Thymus (tissue), 14 donors: ENCODE data around the gene RXRA. TPM values are rescaled to one million over a fixed set of nuclear protein-coding genes. Genes with fewer than 3 reads are reported as not detected.

Experiments
- DNase-seq, 9 donors: peaks; one replicate each; pipeline ENCODE4 v3.0.0-alpha.2; 2013; ENCODE audit warnings: low spot score in 9 of 9, low read depth in 6 of 9, missing footprints in 1 of 9
- H3K27ac ChIP-seq, 2 donors: one replicate each; pipeline ENCODE4 v1.5.1; 2013; ENCODE audit warnings: control low read depth in 1 of 2, low read depth in 1 of 2, low read length in 1 of 2, mild to moderate bottlenecking in 1 of 2, moderate library complexity in 1 of 2
- H3K27me3 ChIP-seq, 2 donors: one replicate each; pipeline ENCODE4 v1.5.1; 2013; ENCODE audit warnings: low read length in 1 of 2; ENCODE audit not compliant: control insufficient read depth in 2 of 2, insufficient read depth in 1 of 2
- H3K36me3 ChIP-seq, 2 donors: one replicate each; pipeline ENCODE4 v1.5.1; 2013; ENCODE audit warnings: low read length in 1 of 2, mild to moderate bottlenecking in 1 of 2, moderate library complexity in 1 of 2; ENCODE audit not compliant: control insufficient read depth in 2 of 2, insufficient read depth in 2 of 2
- H3K4me1 ChIP-seq, 2 donors: one replicate each; pipeline ENCODE4 v1.5.1; 2013; ENCODE audit warnings: low read length in 2 of 2; ENCODE audit not compliant: control insufficient read depth in 2 of 2, insufficient read depth in 2 of 2
- H3K4me3 ChIP-seq, 2 donors: one replicate each; pipeline ENCODE4 v1.5.1; 2013; ENCODE audit warnings: low read length in 2 of 2, control low read depth in 1 of 2, mild to moderate bottlenecking in 1 of 2
- H3K9me3 ChIP-seq, 2 donors: one replicate each; pipeline ENCODE4 v1.5.1; 2013; ENCODE audit warnings: low read length in 1 of 2, mild to moderate bottlenecking in 1 of 2; ENCODE audit not compliant: control insufficient read depth in 2 of 2, insufficient read depth in 1 of 2
- WGBS: extraction: QIAGEN DNeasy Blood & Tissue Kit; methylation state at CpG from one replicate; pipeline ENCODE4 v1.1.7; 2013; 5-methylcytosine and 5-hydroxymethylcytosine counted together
- long read RNA-seq, 10 donors: transcript quantifications; one replicate each; lab custom pipeline, GENCODE V29; 2026
- polyA plus RNA-seq: library from polyadenylated mRNA; stranded (reverse); fragments of 200-250 nt; gene quantifications from one replicate; pipeline ENCODE4 v1.2.3, GENCODE V29; 2013
- total RNA-seq: library from RNA; stranded (reverse); fragments of 120-200 nt; gene quantifications from one replicate; pipeline ENCODE4 v1.2.4, GENCODE V29; 2013
- donor health status: healthy.

Gene RXRA
- total RNA-seq (7.0 TPM), polyA plus RNA-seq (20.4 TPM)
- long read RNA-seq, donor 1 = 0 reads
- long read RNA-seq, donor 2 = 0 reads
- long read RNA-seq, donor 3, partial matches to known transcripts = 0 of 2 reads
- long read RNA-seq, donor 3, other reads (novel, unspliced or antisense) = 0 of 2 reads
- long read RNA-seq, donor 4, partial matches to known transcripts = 0 of 1 reads
- long read RNA-seq, donor 4, other reads (novel, unspliced or antisense) = 0 of 1 reads
- long read RNA-seq, donor 5, partial matches to known transcripts = 0 of 4 reads
- long read RNA-seq, donor 5, other reads (novel, unspliced or antisense) = 0 of 4 reads
- long read RNA-seq, donor 6 = 0 reads
- long read RNA-seq, donor 7, partial matches to known transcripts = 8 of 8 reads
- long read RNA-seq, donor 7, other reads (novel, unspliced or antisense) = 0 of 8 reads
- long read RNA-seq, donor 8, partial matches to known transcripts = 0 of 3 reads
- long read RNA-seq, donor 8, other reads (novel, unspliced or antisense) = 0 of 3 reads
- long read RNA-seq, donor 9, partial matches to known transcripts = 0 of 2 reads
- long read RNA-seq, donor 9, other reads (novel, unspliced or antisense) = 0 of 2 reads
- long read RNA-seq, donor 10, partial matches to known transcripts = 0 of 2 reads
- long read RNA-seq, donor 10, other reads (novel, unspliced or antisense) = 0 of 2 reads

GRCh38 chr9:134325813-134326723 is at the start of gene RXRA:
Gene RXRA (plus strand): TSS chr9:134326455. CDS start chr9:134326632, 177 bp downstream.
- Histone ChIP-seq H3K27me3 (peaks cover 37 to 68% of the 10 kb centered on the region in 2 donors), H3K36me3 (no peaks in the 10 kb centered on the region), H3K27ac (peak within 1 kb of the TSS; percentile 46 to 83), H3K9me3 (no peaks in the 10 kb centered on the region), H3K4me3 (peak within 1 kb of the TSS; percentile 41 to 78), H3K4me1 (peaks cover 6 to 33% of the 10 kb centered on the region in 2 donors)
- peak in 5 of 9 donors; percentile 35 to 67 (median 50) for DNase-seq
- WGBS = under 1% methylated on average over 142 of the region's 156 CpGs

- Histone ChIP-seq H3K27ac (no peak overlapping the region), H3K27me3 (peaks cover 3 to 28% of the 10 kb centered on the region in 2 donors), H3K9me3 (no peaks in the 10 kb centered on the region), H3K4me3 (no peak overlapping the region), H3K4me1 (peaks cover 5 to 6% of the 10 kb centered on the region in 2 donors), H3K36me3 (no peaks in the 10 kb centered on the region)
- WGBS = 98% methylated on average over 7 of the region's 7 CpGs
- no peak for DNase-seq
Measured at GRCh38 chr9:134278286-134278685, 48.0 kb upstream of the RXRA start.

GRCh38 chr9:134278974-134279640 is 47.1 kb upstream of the RXRA start:
- peaks cover 5 to 6% of the 10 kb centered on the region in 2 donors for H3K4me1 ChIP-seq
- H3K27ac ChIP-seq = no peak overlapping the region
- H3K4me3 ChIP-seq = no peak overlapping the region
- H3K9me3 ChIP-seq = no peaks in the 10 kb centered on the region
- peaks cover 3 to 28% of the 10 kb centered on the region in 2 donors for H3K27me3 ChIP-seq
- 90% methylated on average over 8 of the region's 8 CpGs for WGBS
- H3K36me3 ChIP-seq = no peaks in the 10 kb centered on the region
- no peak for DNase-seq

- WGBS = 85% methylated on average over 19 of the region's 19 CpGs
- Histone ChIP-seq H3K27ac (no peak overlapping the region), H3K4me3 (no peak overlapping the region)
Measured at GRCh38 chr9:134282138-134282650, 44.1 kb upstream of the RXRA start.

GRCh38 chr9:134283111-134283515 is 43.1 kb upstream of the RXRA start:
- no peak overlapping the region for H3K27ac ChIP-seq
- H3K27me3 ChIP-seq = peaks cover 0 to 5% of the 10 kb centered on the region in 2 donors
- H3K4me3 ChIP-seq = no peak overlapping the region
- H3K9me3 ChIP-seq = no peaks in the 10 kb centered on the region
- WGBS = 49% methylated on average over 23 of the region's 23 CpGs
- H3K4me1 ChIP-seq = peaks cover 5 to 6% of the 10 kb centered on the region in 2 donors
- no peaks in the 10 kb centered on the region for H3K36me3 ChIP-seq
- no peak for DNase-seq

More at GRCh38 chr9:134282138-134282650, 44.1 kb upstream of the RXRA start:
- Histone ChIP-seq H3K4me1 (peaks cover 4 to 5% of the 10 kb centered on the region in 2 donors), H3K27me3 (peaks cover 0 to 11% of the 10 kb centered on the region in 2 donors), H3K9me3 (no peaks in the 10 kb centered on the region), H3K36me3 (no peaks in the 10 kb centered on the region)
- no peak for DNase-seq

- H3K27me3 ChIP-seq = peaks cover 0 to 5% of the 10 kb centered on the region in 2 donors
- no peak overlapping the region for H3K27ac ChIP-seq
- no peak for DNase-seq
- H3K4me3 ChIP-seq = no peak overlapping the region
- WGBS = 96% methylated on average over 15 of the region's 15 CpGs
- H3K4me1 ChIP-seq = peaks cover 5 to 6% of the 10 kb centered on the region in 2 donors
- no peaks in the 10 kb centered on the region for H3K36me3 ChIP-seq
- no peaks in the 10 kb centered on the region for H3K9me3 ChIP-seq
Measured at GRCh38 chr9:134283692-134284265, 42.5 kb upstream of the RXRA start.

- H3K27me3 ChIP-seq = peaks cover 0 to 5% of the 10 kb centered on the region in 2 donors
- DNase-seq = no peak
- H3K36me3 ChIP-seq = no peaks in the 10 kb centered on the region
- peaks cover 5 to 6% of the 10 kb centered on the region in 2 donors for H3K4me1 ChIP-seq
- no peak overlapping the region for H3K4me3 ChIP-seq
- H3K9me3 ChIP-seq = no peaks in the 10 kb centered on the region
- WGBS = 98% methylated on average over 9 of the region's 9 CpGs
- no peak overlapping the region for H3K27ac ChIP-seq
Measured at GRCh38 chr9:134284273-134284672, 42.0 kb upstream of the RXRA start.

- no peak for DNase-seq
- Histone ChIP-seq H3K4me1 (peaks cover 5 to 6% of the 10 kb centered on the region in 2 donors), H3K27ac (no peak overlapping the region), H3K9me3 (no peaks in the 10 kb centered on the region), H3K36me3 (no peaks in the 10 kb centered on the region), H3K4me3 (no peak overlapping the region), H3K27me3 (peaks cover 0 to 5% of the 10 kb centered on the region in 2 donors)
- 96% methylated on average over 12 of the region's 12 CpGs for WGBS
Measured at GRCh38 chr9:134284741-134285140, 41.5 kb upstream of the RXRA start.
